PFSK-1 (cell line): ENCODE measurements around the gene SLC26A6.

Experiments
- FOXP2 ChIP-seq: optimal IDR thresholded peaks from 2 replicates; pipeline ENCODE3; 2011; ENCODE audit warnings: borderline replicate concordance, control low read depth, inconsistent platforms; ENCODE audit not compliant: insufficient read depth; ENCODE audit errors: extremely low read length, extremely low read depth
- POLR2AphosphoS5 ChIP-seq: IDR thresholded peaks from 2 replicates; pipeline ENCODE4 v1.6.1; 2012; ENCODE audit warnings: low read depth, mild to moderate bottlenecking, control low read depth, low read length, moderate library complexity
- REST ChIP-seq, 2 experiments: IDR thresholded peaks; 2 replicates each; pipeline versions ENCODE4 v1.6.1 to v1.8.0; 2011 to 2012; ENCODE audit warnings: low read depth in 2 of 2, low read length in 2 of 2, control low read depth in 1 of 2, inconsistent platforms in 1 of 2, mild to moderate bottlenecking in 1 of 2, moderate library complexity in 1 of 2; ENCODE audit not compliant: insufficient read depth in 1 of 2
- SIN3A ChIP-seq: IDR thresholded peaks from 2 replicates; pipeline ENCODE4 v1.6.1; 2012; ENCODE audit warnings: mild to moderate bottlenecking, low read length, moderate library complexity, borderline replicate concordance; ENCODE audit not compliant: insufficient read depth
- TAF1 ChIP-seq: IDR thresholded peaks from 2 replicates; pipeline ENCODE4 v1.6.1; 2012; ENCODE audit warnings: low read length, control low read depth, borderline replicate concordance; ENCODE audit not compliant: insufficient read depth

GRCh38 chr3:48584836-48585235 is 50.4 kb downstream of the SLC26A6 start:
- TF ChIP-seq SIN3A (no peak), REST (IDR thresholded peaks at IDR 0.05; ENCODE audit: insufficient read depth in 1 of 2, low read depth in 2 of 2, low read length in 2 of 2) (no peak), TAF1 (no peak), POLR2AphosphoS5 (no peak), FOXP2 (no peak)
